ENCODE data around the gene CXCL14. TPM values are rescaled to one million over a fixed set of nuclear protein-coding genes. Genes with fewer than 3 reads are reported as not detected.

Gene CXCL14
- total RNA-seq, 2 donors from 2014 or later: 0.20 to 0.44 TPM

DNA sequence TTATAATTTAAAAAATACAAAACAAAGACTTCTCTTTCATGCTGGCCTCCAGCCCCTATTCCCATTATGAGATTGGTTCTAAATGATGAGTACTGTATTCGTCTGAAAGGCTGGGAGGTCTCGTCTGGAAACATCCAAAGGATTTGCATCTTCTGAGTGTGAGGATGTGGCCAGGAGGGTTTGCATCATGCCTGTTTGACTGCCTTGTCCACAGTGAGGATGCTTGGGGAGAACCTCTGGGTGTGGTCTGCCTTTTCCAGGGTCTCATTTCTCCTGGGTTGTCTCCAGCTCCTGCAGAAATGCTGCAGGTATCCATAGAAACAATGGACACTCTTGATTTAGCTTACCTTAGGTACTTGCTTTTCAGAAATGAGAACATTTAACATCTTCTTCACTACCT, 26.4 kb upstream of the CXCL14 start:
- no peak for DNase-seq
- Histone ChIP-seq H3K27ac (ENCODE audit: low read depth, low read length) (no peak overlapping the region), H3K27me3 (ENCODE audit: control insufficient read depth, insufficient read depth, low read length, poor library complexity, severe bottlenecking) (no peaks in the 10 kb centered on the region), H3K9ac (ENCODE audit: extremely low read depth, low read length, poor library complexity, severe bottlenecking) (no peak overlapping the region), H3K9me3 (ENCODE audit: control insufficient read depth, low read length) (no peaks in the 10 kb centered on the region), H3K4me1 (ENCODE audit: control insufficient read depth, insufficient read depth, low read length) (peaks cover 15% of the 10 kb centered on the region), H3K36me3 (ENCODE audit: control insufficient read depth, insufficient read depth, low read length) (no peaks in the 10 kb centered on the region), H3K4me3 (ENCODE audit: low read length) (no peak overlapping the region)
- H3K36me3 Mint-ChIP-seq (ENCODE audit: low read depth): no peaks in the 10 kb centered on the region
- peaks cover 18% of the 10 kb centered on the region for H3K4me1 Mint-ChIP-seq
- no peak overlapping the region for H3K27ac Mint-ChIP-seq
- TF ChIP-seq, protein P1, sequence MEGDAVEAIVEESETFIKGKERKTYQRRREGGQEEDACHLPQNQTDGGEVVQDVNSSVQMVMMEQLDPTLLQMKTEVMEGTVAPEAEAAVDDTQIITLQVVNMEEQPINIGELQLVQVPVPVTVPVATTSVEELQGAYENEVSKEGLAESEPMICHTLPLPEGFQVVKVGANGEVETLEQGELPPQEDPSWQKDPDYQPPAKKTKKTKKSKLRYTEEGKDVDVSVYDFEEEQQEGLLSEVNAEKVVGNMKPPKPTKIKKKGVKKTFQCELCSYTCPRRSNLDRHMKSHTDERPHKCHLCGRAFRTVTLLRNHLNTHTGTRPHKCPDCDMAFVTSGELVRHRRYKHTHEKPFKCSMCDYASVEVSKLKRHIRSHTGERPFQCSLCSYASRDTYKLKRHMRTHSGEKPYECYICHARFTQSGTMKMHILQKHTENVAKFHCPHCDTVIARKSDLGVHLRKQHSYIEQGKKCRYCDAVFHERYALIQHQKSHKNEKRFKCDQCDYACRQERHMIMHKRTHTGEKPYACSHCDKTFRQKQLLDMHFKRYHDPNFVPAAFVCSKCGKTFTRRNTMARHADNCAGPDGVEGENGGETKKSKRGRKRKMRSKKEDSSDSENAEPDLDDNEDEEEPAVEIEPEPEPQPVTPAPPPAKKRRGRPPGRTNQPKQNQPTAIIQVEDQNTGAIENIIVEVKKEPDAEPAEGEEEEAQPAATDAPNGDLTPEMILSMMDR (conservative IDR thresholded peaks at IDR 0.05): no peak
- WGBS, 2 experiments (ENCODE audit: insufficient coverage in 1 of 2, insufficient read length in 1 of 2): 87 to 94% methylated on average over 2 of the region's 2 CpGs
- H3K9me3 Mint-ChIP-seq: no peaks in the 10 kb centered on the region
- peaks cover 37% of the 10 kb centered on the region for H3K27me3 Mint-ChIP-seq (ENCODE audit: insufficient read depth)
- no peak overlapping the region for H3K4me3 Mint-ChIP-seq

DNA sequence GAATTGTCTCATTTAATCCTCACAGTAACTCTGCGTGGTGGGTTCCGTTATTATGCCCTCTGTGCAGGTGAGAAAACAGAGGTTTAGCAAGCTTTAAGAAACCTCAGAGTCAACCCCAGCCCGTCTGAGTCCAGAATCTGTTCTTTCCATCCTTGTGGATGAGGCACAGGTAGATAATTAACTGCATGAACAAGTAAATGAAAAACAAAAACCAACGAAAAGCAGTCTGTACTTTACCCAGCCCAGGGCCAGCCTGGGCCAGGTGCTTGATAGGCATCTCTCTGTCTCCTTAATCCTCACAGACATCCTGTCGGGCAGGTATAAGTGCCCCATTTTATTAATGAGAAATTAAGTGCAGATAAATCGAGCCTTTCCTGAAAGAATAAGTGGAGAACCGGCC, 25.3 kb upstream of the CXCL14 start:
- DNase-seq: peak; percentile 29
- Histone ChIP-seq H3K9me3 (ENCODE audit: control insufficient read depth, low read length) (no peaks in the 10 kb centered on the region), H3K4me1 (ENCODE audit: control insufficient read depth, insufficient read depth, low read length) (peaks cover 15% of the 10 kb centered on the region), H3K27ac (ENCODE audit: low read depth, low read length) (no peak overlapping the region), H3K4me3 (ENCODE audit: low read length) (peak overlapping the region; percentile 4), H3K9ac (ENCODE audit: extremely low read depth, low read length, poor library complexity, severe bottlenecking) (peak overlapping the region; percentile 23), H3K27me3 (ENCODE audit: control insufficient read depth, insufficient read depth, low read length, poor library complexity, severe bottlenecking) (peaks cover 6% of the 10 kb centered on the region), H3K36me3 (ENCODE audit: control insufficient read depth, insufficient read depth, low read length) (no peaks in the 10 kb centered on the region)
- Mint-ChIP-seq H3K36me3 (ENCODE audit: low read depth) (no peaks in the 10 kb centered on the region), H3K9me3 (no peaks in the 10 kb centered on the region), H3K4me3 (no peak overlapping the region), H3K4me1 (peaks cover 18% of the 10 kb centered on the region), H3K27me3 (ENCODE audit: insufficient read depth) (peaks cover 34% of the 10 kb centered on the region), H3K27ac (no peak overlapping the region)
- TF ChIP-seq, protein P1 (conservative IDR thresholded peaks at IDR 0.05): no peak
- WGBS, 2 experiments (ENCODE audit: insufficient coverage in 1 of 2, insufficient read length in 1 of 2): 81 to 85% methylated on average over 5 to 7 of the region's 7 CpGs

DNA sequence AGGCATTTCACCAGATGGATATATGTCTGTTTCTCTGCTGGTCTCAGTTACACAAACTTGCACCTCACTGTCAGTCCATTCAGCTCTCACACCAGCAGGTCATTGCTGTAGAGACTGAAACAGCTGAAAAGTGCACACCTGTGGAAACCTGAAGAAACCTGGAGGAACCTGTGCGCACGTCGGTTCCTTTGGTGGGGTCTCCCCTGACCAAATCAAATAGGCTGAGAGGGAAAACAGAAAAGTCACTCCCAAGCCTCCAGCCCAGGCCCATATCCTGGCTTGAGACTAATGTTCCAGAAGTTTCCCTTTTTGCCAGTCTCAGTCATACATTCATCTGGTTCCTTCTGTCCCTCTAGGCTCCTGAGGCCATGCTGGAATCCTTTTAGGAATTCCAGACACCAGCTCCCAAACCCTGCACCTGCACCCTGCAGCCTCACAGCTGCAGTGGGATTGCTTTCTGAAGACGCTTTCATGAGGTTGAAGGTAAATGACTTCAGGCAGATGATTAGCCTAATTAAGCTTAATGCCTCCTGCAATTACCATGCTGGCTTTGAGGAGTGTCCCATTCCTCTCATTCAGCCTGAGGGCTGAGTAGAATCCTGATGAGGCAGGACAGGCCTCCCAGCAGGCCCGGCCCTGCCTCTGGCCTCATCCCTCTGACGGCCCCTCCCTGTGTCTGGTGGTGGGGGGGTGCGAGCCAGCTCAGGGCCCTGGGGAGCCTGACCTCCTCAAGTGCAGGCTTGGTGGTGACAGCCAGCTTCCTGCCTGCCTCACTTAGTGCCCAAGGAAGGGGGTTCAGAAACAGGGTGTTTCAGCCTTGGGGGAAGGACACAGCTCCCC, 24.3 kb upstream of the CXCL14 start:
- peaks cover 18% of the 10 kb centered on the region for H3K4me1 Mint-ChIP-seq
- WGBS, 2 experiments (ENCODE audit: insufficient coverage in 1 of 2, insufficient read length in 1 of 2): 79 to 81% methylated on average over 5 to 7 of the region's 7 CpGs
- TF ChIP-seq, protein P1 (conservative IDR thresholded peaks at IDR 0.05): no peak

More for the DNA sequence above, 24.3 kb upstream of the CXCL14 start:
- Histone ChIP-seq H3K9ac (ENCODE audit: extremely low read depth, low read length, poor library complexity, severe bottlenecking) (no peak overlapping the region), H3K4me3 (ENCODE audit: low read length) (no peak overlapping the region), H3K36me3 (ENCODE audit: control insufficient read depth, insufficient read depth, low read length) (no peaks in the 10 kb centered on the region), H3K9me3 (ENCODE audit: control insufficient read depth, low read length) (no peaks in the 10 kb centered on the region), H3K27ac (ENCODE audit: low read depth, low read length) (no peak overlapping the region), H3K27me3 (ENCODE audit: control insufficient read depth, insufficient read depth, low read length, poor library complexity, severe bottlenecking) (peaks cover 6% of the 10 kb centered on the region), H3K4me1 (ENCODE audit: control insufficient read depth, insufficient read depth, low read length) (peaks cover 15% of the 10 kb centered on the region)
- Mint-ChIP-seq H3K27me3 (ENCODE audit: insufficient read depth) (peaks cover 36% of the 10 kb centered on the region), H3K4me3 (no peak overlapping the region), H3K9me3 (no peaks in the 10 kb centered on the region), H3K27ac (no peak overlapping the region), H3K36me3 (ENCODE audit: low read depth) (no peaks in the 10 kb centered on the region)
- peak; percentile 53 for DNase-seq
